HUDEP-2 (cell line): ENCODE data around the gene COLEC11.
A peak's percentile ranks its signal among the peaks of the same experiment; 100 is the strongest.
"Not testable (repeated sequence)": the region's sequence is repeated elsewhere in the genome, so short reads cannot be mapped to it uniquely, and the experiment has no call there.

Experiments used
- DNase-seq, 76 experiments: peaks; one replicate each; lab custom pipeline; 2025; ENCODE audit not compliant: unreplicated experiment in 76 of 76; lab: John Stamatoyannopoulos, UW

The COLEC11 gene

DNA sequence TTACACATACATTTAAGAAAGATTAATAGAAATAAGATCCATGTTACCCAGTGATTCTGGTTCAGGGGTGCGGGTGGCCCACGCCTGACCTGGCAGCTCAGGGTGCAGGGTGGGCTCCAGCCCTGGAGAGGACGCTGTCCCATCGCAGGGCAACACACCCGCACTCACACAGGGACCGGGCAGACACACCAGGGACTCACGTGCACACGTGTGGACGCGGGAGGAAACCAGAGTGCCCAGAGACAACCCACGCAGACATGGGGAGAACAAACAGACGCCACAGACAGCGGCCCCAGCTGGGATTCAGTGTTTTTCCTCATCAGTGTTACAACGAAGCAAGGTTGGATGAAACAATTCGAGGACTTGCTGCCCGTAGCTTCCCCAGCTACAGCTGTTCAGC lies 54.7 kb downstream of the COLEC11 start:
- no peak for DNase-seq

DNA sequence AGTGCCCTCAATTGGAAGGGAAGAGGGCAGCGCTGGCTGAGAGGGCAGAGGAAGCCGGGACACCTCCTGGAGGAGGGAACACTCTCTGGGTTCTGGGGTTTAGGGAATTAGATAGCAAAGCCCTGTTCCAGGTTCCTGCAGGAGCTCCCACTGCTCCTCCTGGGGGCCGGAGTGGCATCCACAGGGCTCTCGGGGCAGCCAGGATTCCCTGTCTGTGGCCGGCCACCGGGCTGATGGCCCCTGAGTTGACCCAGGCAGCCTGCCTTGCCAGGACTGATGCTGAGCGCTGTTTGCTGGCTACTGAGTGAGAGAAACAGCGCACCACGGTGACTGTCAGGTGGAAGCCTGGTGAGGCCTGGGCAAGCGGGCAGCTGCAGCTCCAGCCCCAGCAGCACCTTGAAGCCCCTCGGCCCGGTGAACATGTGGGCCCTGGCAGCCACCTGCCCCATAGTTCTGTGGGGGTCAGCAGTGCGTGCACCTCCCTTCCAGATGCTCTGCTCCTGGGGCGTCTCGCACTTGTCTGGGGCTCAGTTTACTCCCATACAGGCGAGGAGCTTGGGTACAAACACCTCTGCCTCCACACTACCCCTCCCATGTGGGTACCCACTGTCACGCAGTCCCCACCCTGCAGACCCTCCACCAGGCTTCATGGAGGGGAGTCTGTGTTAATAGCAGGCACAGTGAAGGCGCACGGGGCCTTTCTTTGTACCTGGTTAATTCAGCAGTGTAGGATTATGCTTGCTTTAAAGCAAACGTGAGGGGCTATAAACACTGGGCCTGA lies 55.4 kb downstream of the COLEC11 start:
- no peak for DNase-seq

DNA sequence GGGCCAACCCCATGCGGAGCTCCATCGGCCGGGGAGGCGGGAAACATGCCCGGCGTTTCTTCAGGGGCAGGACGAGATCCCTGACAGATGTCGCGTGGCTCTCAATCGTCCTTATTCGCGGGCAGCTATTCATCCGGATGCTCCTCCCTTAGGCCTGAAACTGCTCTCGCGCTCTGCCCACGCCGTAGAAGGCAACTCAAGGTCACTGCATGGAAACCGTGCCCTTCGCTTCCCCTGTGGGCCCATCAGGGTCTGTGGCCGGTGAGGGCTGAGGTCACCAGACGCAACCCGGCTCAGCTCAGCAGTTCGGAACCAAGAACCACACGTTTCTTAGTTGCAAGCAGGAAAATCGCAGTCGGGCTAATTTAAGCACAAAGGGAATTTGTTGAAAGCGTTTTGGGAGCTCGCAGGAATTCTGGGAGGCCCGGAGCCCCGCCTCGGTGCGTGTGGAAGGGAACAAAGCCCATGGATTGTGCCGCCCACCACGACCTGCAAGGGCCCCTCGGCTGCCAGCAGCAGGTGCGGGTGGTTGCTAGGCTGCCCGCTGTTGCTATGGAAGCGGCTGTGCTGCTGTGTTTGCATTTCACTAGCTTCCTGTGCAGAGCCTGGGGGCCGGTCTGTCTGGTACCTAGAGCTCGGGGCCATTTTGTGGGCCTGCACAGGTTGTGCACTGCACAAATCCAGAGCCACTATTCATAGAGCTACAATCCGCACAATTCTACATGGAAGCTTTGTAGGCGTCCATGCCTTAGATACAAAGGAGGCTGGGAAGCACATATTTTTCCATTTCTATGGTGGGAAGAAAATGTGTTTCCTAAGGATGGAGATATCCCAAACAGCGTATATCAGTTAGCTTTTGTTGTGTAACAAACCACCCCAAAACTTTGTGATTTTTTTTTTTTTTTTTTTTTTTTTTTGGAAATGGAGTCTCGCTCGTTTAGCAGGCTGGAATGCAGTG lies 57.1 kb downstream of the COLEC11 start:
- no peak for DNase-seq

DNA sequence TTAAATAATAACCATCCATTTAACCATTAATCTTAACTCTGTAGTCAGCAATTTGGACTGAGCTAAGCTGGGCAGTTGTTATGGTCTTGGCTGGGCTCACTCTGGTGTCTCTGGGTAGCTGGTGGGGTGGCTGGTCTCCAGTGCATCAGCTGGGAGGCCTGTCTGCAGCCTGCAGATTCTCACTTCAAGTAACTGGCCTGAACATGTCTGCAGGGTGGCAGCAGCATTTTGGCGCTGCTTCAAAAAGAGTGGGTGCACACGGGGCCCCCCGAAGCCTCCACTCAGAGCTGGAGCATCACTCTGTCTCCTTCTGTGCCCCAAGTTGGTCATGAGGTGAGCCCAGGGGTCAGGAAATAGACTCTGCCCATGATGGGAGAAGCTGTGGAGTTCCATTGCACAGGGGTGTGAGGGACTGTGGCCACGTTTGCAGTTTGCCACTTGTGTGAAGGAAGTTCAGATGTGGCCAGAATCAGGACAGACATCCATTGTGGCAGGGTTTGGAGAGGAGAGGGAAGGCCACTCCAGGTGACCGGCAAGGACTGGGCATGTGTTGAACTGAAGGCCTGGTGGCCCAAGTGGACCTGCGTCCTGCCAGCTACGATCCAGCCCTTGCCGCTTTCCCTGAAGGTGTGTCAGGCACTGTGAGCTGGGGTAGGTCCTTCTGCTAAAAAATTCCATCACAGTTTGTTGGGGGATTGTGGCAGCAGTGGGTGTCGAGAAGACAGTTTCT lies 58.1 kb downstream of the COLEC11 start:
- DNase-seq: no peak

DNA sequence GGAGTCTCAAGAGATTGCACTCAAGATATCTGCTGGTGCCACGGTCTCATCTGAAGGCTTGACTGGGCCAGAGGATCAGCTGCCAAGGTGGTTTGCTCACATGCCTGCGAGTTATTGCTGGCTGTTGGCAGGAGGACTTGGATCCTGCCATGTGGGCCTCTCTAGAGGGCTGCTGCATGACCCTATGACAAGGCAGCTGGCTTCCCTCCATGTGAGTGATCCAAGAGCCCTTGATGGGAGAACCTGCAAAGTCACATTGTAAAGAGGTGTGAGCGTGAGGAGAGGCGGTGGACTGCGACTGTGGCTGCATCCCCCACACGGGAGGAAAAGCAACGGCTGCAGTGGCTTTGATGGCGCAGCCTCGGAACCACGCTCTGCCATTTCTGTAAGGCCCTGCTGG lies 59.1 kb downstream of the COLEC11 start:
- no peak for DNase-seq

DNA sequence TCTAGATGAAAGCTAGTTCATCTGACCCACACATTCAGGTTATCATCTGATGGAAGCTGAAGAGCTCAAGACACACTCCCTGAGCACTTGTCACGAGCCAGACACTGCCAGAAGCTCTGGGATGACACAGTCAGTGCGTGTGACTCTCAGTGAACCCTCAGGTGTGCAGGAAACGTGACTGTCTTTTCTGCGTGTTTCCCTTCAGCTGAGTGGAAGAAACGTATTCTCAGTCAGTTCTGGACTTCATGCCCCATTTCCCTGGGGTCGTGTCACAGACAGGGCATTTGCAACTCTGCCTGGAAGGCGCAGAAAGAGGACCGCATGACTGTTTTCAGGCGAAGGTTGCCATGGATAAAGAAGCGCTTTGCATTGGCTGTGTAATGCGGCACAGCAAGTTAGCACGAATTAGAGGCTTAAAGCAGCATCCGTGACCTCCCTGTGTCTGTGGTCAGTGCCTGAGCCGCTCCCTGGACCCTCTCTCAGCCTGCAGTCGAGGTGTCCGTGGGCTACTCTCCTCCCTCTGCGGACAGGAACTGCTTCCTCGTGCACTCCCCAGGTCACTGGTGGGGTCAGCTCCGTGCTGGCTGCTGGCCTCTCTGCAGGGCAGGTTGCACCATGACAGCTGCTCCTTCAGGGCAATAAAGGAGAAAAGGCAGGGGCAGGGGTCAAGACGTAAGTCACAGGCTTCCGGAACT lies 59.8 kb downstream of the COLEC11 start:
- no peak for DNase-seq

DNA sequence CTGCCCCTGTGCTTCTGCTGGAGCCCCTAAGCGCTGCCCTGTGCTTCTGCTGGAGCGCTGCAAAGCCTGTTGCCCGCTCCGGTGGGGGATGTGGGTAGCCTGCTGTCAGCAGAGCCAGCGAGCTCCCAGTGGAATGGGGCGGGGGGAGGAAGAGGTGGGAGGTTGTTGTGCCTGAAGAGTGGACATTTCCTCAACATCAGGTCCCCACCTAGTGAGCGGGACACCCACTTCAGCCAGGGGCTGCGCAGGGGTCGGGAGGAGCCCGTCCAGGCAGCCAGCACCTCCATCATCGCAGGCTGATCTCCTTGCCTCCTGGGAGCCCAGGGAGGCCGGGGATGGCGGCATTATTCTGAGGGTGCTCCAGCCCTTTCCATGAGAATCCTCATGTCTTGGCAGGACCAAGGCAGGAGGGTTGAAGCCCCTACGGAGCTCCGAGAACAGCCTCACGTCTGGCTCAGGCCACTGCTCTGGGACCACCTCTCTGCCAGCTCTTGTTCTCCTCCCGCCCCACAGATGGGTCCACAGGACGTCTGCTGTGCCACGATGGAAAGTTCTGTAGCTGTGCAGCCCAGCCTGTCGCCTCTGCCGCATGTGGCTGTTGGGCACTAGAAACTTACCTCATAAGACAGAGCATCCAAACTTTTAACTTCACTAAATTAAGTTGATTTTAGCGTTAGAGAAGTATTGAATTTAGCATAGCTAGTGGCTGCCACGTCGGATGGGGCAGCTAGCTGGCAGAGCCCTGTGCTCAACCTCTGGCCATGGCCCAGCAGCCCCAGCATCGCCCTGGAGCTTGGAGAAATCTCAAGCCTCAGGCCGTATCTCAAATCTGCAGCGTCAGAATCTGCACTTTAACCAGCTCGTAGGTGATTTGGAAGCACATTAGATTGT lies 61.2 kb downstream of the COLEC11 start:
- DNase-seq: no peak

DNA sequence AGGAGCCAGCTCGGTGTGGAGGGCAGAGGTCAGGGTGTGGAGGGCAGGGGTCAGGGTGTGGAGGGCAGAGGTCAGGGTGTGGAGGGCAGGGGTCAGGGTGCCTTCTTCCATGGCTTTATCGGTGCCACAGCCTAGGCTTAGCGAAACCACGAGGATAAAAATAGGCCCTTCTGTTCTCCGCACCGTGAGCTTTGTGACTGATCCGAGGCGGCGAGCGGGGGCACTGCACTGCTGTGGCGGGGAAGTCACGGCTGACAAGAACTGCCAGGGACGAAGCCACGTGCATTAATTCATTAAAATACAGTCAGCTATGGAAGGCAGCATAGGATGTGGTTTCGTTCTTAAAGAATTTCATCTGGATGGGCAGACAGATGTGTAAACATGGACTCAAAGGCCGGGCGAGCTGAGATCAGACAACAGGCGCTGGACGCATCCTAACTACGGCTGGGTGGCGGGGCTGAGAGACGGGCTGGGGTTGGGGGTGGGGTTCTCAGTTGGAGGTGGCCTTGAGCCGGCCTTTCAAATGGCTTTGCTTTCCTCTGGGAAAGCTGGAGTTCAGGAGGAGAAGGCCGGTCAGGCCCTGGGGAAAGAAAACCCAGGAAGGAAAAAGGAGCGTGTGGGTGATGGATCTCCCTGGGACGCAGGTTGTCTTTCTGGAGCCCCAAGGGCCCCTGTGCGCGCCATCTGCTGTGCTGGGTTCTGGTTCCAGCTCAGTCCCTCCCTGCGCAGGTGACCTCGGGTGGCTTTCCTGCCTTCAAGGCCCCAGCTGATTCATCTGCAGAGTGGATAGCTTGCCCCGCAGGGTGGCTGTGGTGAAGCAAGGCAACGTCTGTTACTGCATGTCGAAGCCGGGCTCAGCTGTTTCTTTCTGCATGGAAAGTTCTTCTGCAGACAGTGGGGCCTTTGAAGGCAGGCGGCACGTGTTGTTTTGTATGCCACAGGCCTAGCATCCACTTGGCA lies 62.1 kb downstream of the COLEC11 start:
- no peak for DNase-seq

DNA sequence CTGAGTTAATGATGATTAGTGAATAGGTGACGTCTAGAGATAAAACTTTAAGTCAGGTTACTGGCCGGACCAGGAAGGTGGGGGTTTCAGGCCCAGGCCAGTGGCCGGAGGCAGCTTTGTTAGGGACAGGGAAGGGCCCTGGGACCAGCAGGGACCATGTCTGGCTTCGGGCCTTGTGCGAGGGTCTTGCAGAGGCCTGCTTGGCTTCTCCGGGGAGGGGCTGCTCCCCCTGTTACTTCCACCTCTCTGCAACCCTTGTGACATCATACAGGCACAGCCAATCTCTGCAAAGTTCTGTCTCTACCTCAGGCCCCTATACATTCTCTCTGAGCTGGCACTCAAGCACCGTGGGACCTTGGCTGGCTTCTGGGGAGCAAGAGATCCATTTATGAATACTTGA lies 63.0 kb downstream of the COLEC11 start, which contains the start of gene ALLC:
TSS of gene ALLC (plus strand) at position 320 of the 400 bp plus-strand sequence. CDS start 12,958 bp downstream, outside the sequence.
- no peak for DNase-seq

DNA sequence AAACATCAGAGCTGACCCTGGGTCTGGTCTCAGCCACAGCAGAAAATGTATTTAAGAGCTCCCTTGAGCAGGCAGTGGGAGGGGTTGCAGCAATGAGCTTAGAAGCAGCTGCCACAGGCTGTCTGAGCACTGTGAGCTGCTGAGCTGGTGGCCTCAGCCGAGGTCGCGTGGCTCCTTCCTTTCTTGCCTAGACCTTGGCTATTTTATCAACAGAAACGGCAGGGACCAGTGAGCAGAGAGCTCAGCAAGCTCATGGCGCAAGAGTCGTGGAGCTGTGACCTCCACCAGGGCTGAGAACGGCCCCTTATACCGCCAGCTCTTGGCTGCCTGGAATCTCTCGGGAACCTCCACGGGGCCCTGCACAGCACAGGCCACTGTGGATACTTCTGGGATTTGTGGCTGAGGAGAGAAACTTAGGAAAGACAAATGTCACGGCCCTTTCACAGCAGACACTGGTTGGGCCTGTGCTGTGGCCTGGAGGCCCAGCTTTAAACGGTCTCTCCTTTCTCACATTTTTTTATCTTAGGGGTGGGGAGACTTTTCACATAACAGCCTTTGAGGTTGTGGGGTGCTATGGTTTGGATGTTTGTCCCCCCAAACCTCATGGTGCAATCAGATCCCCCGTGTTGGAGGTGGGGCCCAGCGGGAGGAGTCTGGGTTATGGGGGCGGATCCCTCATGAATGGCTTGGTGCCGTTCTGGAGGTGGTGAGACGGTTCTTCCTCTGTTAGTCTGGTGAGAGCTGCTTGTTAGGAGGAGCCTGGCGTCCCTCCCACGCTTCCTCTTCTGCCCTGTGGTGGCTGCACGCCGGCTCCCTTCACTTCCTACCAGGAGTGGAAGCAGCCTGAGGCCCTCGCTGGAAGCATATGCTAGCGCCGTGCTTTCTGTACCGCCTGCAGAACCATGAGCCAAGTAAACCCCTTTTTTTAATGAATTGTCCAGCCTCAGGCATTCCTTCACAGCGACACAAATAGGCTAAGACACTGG lies 64.8 kb downstream of the COLEC11 start:
- peak in 1 of 76 experiments; percentile 15 for DNase-seq

DNA sequence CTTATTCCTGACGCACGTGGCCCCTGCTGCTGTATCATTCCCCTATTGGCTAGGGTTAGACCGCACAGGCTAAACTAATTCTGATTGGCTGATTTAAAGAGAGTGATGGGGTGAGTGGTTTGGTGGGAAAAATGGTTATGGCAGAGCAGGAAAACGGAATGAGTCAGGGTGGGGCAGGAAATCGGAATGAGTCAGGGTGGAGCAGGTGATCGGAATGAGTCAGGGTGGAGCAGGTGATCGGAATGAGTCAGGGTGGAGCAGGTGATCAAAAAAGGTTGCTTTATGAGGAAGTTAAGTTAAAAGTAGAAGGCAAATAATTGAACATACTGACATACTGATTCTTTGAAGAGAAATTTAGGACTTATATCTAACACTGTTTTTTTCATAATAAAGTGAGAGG lies 65.7 kb downstream of the COLEC11 start:
- DNase-seq: not testable (repeated sequence)

DNA sequence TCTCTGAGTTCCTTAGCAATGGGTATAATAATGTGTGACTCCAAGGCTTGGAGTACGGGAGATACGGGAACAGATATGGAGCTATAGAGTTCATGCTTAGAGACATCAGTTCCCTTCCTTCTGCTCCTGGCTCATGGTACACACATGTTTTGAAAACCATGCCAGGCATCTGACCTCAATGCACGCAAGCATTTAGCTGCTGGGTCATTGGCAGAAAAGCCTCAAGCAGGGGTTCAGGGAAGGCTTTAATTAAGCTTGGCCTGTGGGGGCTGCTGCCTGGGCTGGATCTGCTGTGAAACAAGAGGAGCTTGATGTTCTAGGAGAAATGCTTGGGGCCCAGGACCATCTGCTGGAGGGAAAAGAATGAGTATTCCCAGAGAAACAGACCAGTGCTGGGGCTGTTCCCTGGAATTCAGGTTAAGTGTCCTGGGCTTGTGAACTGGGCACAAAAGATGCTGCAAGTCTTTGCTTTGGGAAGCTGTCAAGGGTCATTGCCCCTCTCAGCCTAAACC lies 66.3 kb downstream of the COLEC11 start:
- DNase-seq: no peak

DNA sequence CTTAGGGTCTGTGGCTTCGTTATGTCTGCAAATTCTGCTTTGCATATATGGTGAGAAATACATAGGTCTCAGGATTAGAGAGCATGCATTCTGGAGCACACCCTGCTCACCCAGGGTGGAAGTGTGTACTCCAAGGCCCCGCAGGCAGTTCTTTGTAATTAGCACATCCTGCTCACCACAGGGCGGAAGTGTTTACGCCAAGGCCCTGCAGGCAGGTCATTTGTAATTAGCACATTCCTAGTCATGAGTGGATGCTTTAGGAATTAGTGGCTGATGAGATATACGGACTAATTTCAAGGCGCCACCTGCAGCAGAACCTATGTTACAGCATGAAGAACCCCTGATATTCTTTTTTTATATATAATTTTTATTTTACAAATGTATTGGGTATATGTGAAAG lies 67.3 kb downstream of the COLEC11 start:
- DNase-seq: no peak

DNA sequence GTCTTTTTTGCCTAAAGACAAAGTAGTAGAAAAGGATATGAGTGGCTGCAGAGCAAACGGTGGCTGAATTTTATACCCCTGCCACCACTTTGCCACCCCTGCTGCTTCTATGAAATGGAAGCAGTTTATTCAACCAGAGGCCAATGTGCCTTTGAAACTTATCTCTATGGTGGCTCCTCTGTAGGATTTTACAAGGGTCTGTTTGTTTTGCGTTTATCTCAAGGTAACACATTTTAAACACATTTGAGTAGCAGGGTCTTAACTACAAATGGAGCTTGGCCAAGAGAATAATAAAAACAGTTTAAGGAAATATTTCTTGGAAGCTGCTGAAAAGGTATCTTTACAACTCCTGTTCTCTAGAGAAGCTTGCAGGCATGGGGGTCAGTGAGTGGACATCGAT lies 69.2 kb downstream of the COLEC11 start:
- no peak for DNase-seq

DNA sequence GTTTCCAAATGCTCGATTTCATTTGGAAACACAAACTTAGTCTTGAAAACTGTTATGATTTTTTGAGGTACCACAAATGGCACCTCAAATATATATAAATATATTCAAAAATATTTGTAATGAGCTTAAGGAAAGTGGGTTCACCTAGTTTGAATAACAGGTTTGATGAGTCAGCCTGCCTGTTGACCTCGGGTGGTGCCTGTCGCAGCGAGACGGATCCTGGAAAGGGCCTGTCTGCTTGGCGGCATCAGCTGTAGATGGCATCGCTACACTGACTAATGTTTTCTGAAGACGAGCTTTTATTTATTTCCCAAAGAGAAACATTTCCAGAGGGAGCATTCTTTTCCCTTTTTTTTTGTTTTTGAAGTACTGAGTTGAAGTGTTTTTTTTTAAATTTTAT lies 70.0 kb downstream of the COLEC11 start:
- no peak for DNase-seq

DNA sequence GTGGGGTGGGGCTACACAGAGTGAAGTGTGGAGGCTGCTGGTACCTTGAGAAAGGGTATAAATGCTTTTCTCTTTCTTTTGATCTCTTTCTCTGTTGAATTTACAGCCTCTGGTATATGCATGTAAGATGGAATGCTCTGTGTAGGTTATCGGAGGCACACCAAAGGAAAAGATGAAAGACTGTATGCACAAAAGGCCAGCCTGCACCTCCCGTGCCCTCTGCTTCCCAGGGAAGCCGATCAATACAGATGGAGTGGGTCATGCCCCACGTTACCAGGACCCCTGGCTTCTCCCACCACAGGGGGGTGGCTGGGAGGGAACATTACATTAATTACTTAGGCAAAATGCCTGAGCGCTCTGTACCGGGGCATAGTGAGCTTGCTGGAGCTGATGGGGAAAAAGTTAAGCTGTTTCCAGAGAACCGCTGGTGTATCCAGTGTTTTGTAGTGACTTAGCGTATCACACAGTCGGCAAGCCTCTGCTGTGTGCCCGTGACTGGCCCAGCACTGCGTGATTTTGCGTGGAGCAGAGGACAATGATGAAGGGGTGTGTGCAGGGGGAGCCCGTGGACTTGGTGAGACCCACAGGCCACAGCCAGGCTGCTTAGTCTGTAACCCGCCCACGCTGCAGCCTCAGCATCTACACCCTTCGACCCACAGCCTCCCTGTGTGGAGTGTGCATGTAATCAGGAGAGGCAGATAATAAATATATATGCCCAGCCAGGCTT lies 71.1 kb downstream of the COLEC11 start:
- DNase-seq: no peak
